Adrenal gland (tissue), 12 donors: Measurements from ENCODE around the gene GNPNAT1. TPM values are rescaled to one million over a fixed set of nuclear protein-coding genes. Genes with fewer than 3 reads are reported as not detected.

Source experiments
- DNase-seq, 7 donors: peaks; one replicate each; pipeline ENCODE4 v3.0.0-alpha.2; 2019 to 2020
- H3K27ac ChIP-seq, 5 donors: fragments of 200-600 bp; sonication (generic) in 4 of 5; 1 replicate in 3 of 5; 2 replicates in 2 of 5; pipeline versions ENCODE4 v1.5.1 to v1.8.0; 2016 to 2020; ENCODE audit warnings: mild to moderate bottlenecking in 1 of 5
- H3K27me3 ChIP-seq: fragments of 200-600 bp; 2 replicates; pipeline ENCODE4 v1.8.0; 2021
- H3K36me3 ChIP-seq, 2 donors: fragments of 200-600 bp; replicated peaks in 1 of 2; 1 replicate in 1 of 2; 2 replicates in 1 of 2; pipeline versions ENCODE4 v1.5.1 to v1.8.0; 2018 to 2022
- H3K4me1 ChIP-seq, 2 donors: fragments of 200-600 bp; replicated peaks in 1 of 2; 1 replicate in 1 of 2; 2 replicates in 1 of 2; pipeline versions ENCODE4 v1.5.1 to v1.8.0; 2018 to 2021
- H3K4me3 ChIP-seq, 4 donors: fragments of 200-600 bp; sonication (generic) in 3 of 4; one replicate each; pipeline ENCODE4 v1.5.1; 2016 to 2018
- H3K9me3 ChIP-seq, 3 donors: fragments of 200-600 bp; sonication (generic) in 1 of 3; replicated peaks in 1 of 3; 1 replicate in 2 of 3; 2 replicates in 1 of 3; pipeline versions ENCODE4 v1.5.1 to v1.8.0; 2016 to 2021
- CTCF ChIP-seq, 6 experiments: fragments of 450-650 bp in 4 of 6; fragments of 200-600 bp in 2 of 6; sonication (generic) in 1 of 6; IDR thresholded peaks; 1 replicate in 5 of 6; 2 replicates in 1 of 6; pipeline versions ENCODE4 v1.5.1 to v1.8.0; 2016 to 2021; ENCODE audit warnings: antibody characterized with exemption in 6 of 6, mild to moderate bottlenecking in 2 of 6, moderate library complexity in 1 of 6
- POLR2A ChIP-seq, 2 donors: fragments of 450-650 bp; IDR thresholded peaks; one replicate each; pipeline ENCODE4 v1.6.1; 2017; ENCODE audit warnings: antibody characterized with exemption in 2 of 2, mild to moderate bottlenecking in 2 of 2, moderate library complexity in 1 of 2
- WGBS, 4 donors: extraction: QIAGEN DNeasy Blood & Tissue Kit in 2 of 4; methylation state at CpG; one replicate each; pipeline versions ENCODE4 v1.1.5 to v1.1.7; 2013 to 2017; 5-methylcytosine and 5-hydroxymethylcytosine counted together
- intact Hi-C, 2 donors: fragments of 100-400 bp; cut with DNase I; formaldehyde crosslinking; loops; one replicate each; pipeline versions ENCODE4 v1.14.1 to v1.15.0; 2022 to 2023
- polyA plus RNA-seq, 3 donors: library from polyadenylated mRNA; stranded (reverse); fragments of 200-250 nt in 2 of 3; fragments of 350-450 nt in 1 of 3; fragmentation: Illumina TruSeq in 1 of 3; extraction: RNeasy Lipid Tissue Mini Kit (QIAGEN cat#74804) in 1 of 3; gene quantifications; one replicate each; pipeline ENCODE4 v1.2.3, GENCODE V29; 2013 to 2014
- total RNA-seq, 9 donors: library from RNA; depleted of rRNA in 4 of 9; stranded (reverse); fragments of >200 nt in 4 of 9; fragments of 120-200 nt in 1 of 9; fragmentation: NEBNext Ultra II Directional in 1 of 9; extraction: Animal tissue kit (Norgen Biotek cat#: 25700) in 1 of 9; gene quantifications; one replicate each; pipeline versions ENCODE4 v1.1.0 to v1.2.4, GENCODE V29; 2013 to 2023
- donor health status: healthy with polysubstance abuse.
- donor health status: Bipolar disorder and iron deficiency.
- donor health status: DM: yes; HTN: yes; CAD: no.
- donor health status: DM: no; HTN: no; CAD: no.
- donor health status: DM: no; HTN: no; CAD: no.
- donor health status: DM: yes; HTN: yes; CAD: no.

GNPNAT1 gene
- total and polyA plus RNA-seq, 12 donors: 4.6 to 30.1 (median 13.0) TPM

DNA sequence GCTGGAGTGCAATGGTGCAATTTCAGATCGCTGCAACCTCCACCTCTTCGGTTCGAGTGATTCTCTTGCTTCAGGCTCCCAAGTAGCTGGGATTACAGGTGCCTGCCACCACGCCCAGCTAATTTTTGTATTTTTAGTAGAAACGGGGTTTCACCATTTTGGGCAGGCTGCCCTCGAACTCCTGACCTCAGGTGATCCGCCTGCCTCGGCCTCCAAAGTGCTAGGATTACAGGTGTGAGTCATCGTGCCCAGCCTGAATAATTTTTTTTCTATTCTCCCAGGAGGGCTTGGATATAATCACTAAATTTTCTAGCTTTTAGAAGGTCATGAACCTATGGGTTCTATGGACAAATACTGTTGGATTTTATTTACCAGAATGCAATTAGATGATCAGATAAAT is 44.7 kb upstream of the GNPNAT1 start:
- no peaks in the 10 kb centered on the region for H3K27me3 ChIP-seq
- 86 to 91% (median 88%) methylated on average over 9 of the region's 9 CpGs for WGBS, 4 donors
- no peak overlapping the region for H3K4me3 ChIP-seq
- H3K27ac ChIP-seq: no peak overlapping the region
- H3K36me3 ChIP-seq: no peaks in the 10 kb centered on the region
- H3K9me3 ChIP-seq: no peaks in the 10 kb centered on the region
- H3K4me1 ChIP-seq: peaks cover 0 to 4% of the 10 kb centered on the region in 2 donors
- intact Hi-C loops: no loop called here
- DNase-seq: no peak
- TF ChIP-seq POLR2A (IDR thresholded peaks at IDR 0.05) (no peak), CTCF (IDR thresholded peaks at IDR 0.05) (no peak)

GRCh38 chr14:52835122-52835903 is 43.9 kb upstream of the GNPNAT1 start:
- H3K36me3 ChIP-seq: no peaks in the 10 kb centered on the region
- peak in 1 of 7 donors; percentile 57 for DNase-seq
- H3K4me3 ChIP-seq: no peak overlapping the region
- no peak for TF ChIP-seq CTCF (IDR thresholded peaks at IDR 0.05)
- TF ChIP-seq POLR2A (IDR thresholded peaks at IDR 0.05): no peak
- no peaks in the 10 kb centered on the region for H3K9me3 ChIP-seq
- intact Hi-C loops: no loop called here
- H3K27me3 ChIP-seq: no peaks in the 10 kb centered on the region
- WGBS, 4 donors: 85 to 90% (median 87%) methylated on average over 12 of the region's 12 CpGs
- no peak overlapping the region for H3K27ac ChIP-seq
- H3K4me1 ChIP-seq: no peaks in the 10 kb centered on the region

- TF ChIP-seq CTCF (IDR thresholded peaks at IDR 0.05): no peak
- no peak for TF ChIP-seq POLR2A (IDR thresholded peaks at IDR 0.05)
- H3K27me3 ChIP-seq: no peaks in the 10 kb centered on the region
- no peak overlapping the region for H3K27ac ChIP-seq
- H3K4me1 ChIP-seq: no peaks in the 10 kb centered on the region
- H3K4me3 ChIP-seq: no peak overlapping the region
- 52 to 64% (median 54%) methylated on average over 1 of the region's 1 CpG for WGBS, 4 donors
- no peaks in the 10 kb centered on the region for H3K36me3 ChIP-seq
- intact Hi-C loops: no loop called here
- DNase-seq: no peak
- H3K9me3 ChIP-seq: no peaks in the 10 kb centered on the region
These were observed 43.0 kb upstream of the GNPNAT1 start for GRCh38 chr14:52834440-52834842.

- H3K9me3 ChIP-seq: no peaks in the 10 kb centered on the region
- WGBS, 4 donors: 89 to 99% (median 90%) methylated on average over 5 of the region's 5 CpGs
- no peak for DNase-seq
These were observed 42.5 kb upstream of the GNPNAT1 start for GRCh38 chr14:52833891-52834290.

More at GRCh38 chr14:52833891-52834290, 42.5 kb upstream of the GNPNAT1 start:
- H3K27ac ChIP-seq: no peak overlapping the region
- intact Hi-C loops: no loop called here
- no peaks in the 10 kb centered on the region for H3K4me1 ChIP-seq
- no peaks in the 10 kb centered on the region for H3K36me3 ChIP-seq
- no peak overlapping the region for H3K4me3 ChIP-seq
- H3K27me3 ChIP-seq: no peaks in the 10 kb centered on the region
- TF ChIP-seq CTCF (IDR thresholded peaks at IDR 0.05): no peak
- TF ChIP-seq POLR2A (IDR thresholded peaks at IDR 0.05): no peak
